GM12873 (cell line): ENCODE data around the gene MEIS2.

ENCODE experiments used
- CTCF ChIP-seq: IDR thresholded peaks from 2 replicates; pipeline ENCODE4 v1.5.1; 2012; ENCODE audit warnings: low read depth, mild to moderate bottlenecking, moderate library complexity, low read length, control low read depth; ENCODE audit not compliant: insufficient read depth; ENCODE audit errors: missing control alignments

MEIS2 gene

GRCh38 chr15:37009288-37009687 is 91.1 kb downstream of the MEIS2 start:
- TF ChIP-seq CTCF, result no peak

GRCh38 chr15:37008205-37008604 is 92.1 kb downstream of the MEIS2 start:
- no peak for TF ChIP-seq CTCF

GRCh38 chr15:37007301-37007700 is 93.0 kb downstream of the MEIS2 start:
- no peak for TF ChIP-seq CTCF

GRCh38 chr15:37004981-37005735 is 95.2 kb downstream of the MEIS2 start:
- TF ChIP-seq CTCF, result no peak

GRCh38 chr15:37004373-37004869 is 95.9 kb downstream of the MEIS2 start:
- TF ChIP-seq CTCF, result no peak

- no peak for TF ChIP-seq CTCF
These were observed 98.2 kb downstream of the MEIS2 start for GRCh38 chr15:37002041-37002672.

- TF ChIP-seq CTCF, result no peak
These were observed 98.9 kb downstream of the MEIS2 start for GRCh38 chr15:37001417-37001816.
